Spleen (tissue), 7 donors: ENCODE results near the gene TRIM63.

Experiments
- POLR2A ChIP-seq, 3 donors: fragments of 450-650 bp; IDR thresholded peaks; one replicate each; pipeline ENCODE4 v1.5.1; 2017; ENCODE audit warnings: antibody characterized with exemption in 3 of 3, mild to moderate bottlenecking in 1 of 3
- POLR2AphosphoS5 ChIP-seq, 3 donors: sonication (generic); formaldehyde crosslinking; IDR thresholded peaks; one replicate each; pipeline ENCODE4 v1.5.1; 2017; ENCODE audit warnings: antibody characterized with exemption in 3 of 3
- TF ChIP-seq, protein P1 (sequence below), 11 experiments: fragments of 200-600 bp in 7 of 11; fragments of 450-650 bp in 4 of 11; sonication (generic) in 4 of 11; IDR thresholded peaks in 8 of 11; conservative IDR thresholded peaks in 3 of 11; 1 replicate in 7 of 11; 2 replicates in 4 of 11; pipeline versions ENCODE4 v1.4.0 to v1.8.0; 2016 to 2021; ENCODE audit warnings: antibody characterized with exemption in 11 of 11, inconsistent platforms in 4 of 11, mild to moderate bottlenecking in 1 of 11
- donor health status: DM: no; HTN: no; CAD: no; lungs with moderate emphysema.
- donor health status: DM: no; HTN: no; CAD: no.
- donor health status: DM: no; HTN: no; CAD: no.

GRCh38 chr1:26022404-26022779 is 45.0 kb downstream of the TRIM63 start:
- TF ChIP-seq, protein P1, sequence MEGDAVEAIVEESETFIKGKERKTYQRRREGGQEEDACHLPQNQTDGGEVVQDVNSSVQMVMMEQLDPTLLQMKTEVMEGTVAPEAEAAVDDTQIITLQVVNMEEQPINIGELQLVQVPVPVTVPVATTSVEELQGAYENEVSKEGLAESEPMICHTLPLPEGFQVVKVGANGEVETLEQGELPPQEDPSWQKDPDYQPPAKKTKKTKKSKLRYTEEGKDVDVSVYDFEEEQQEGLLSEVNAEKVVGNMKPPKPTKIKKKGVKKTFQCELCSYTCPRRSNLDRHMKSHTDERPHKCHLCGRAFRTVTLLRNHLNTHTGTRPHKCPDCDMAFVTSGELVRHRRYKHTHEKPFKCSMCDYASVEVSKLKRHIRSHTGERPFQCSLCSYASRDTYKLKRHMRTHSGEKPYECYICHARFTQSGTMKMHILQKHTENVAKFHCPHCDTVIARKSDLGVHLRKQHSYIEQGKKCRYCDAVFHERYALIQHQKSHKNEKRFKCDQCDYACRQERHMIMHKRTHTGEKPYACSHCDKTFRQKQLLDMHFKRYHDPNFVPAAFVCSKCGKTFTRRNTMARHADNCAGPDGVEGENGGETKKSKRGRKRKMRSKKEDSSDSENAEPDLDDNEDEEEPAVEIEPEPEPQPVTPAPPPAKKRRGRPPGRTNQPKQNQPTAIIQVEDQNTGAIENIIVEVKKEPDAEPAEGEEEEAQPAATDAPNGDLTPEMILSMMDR (IDR thresholded peaks at IDR 0.05 in 8 of 11, conservative IDR thresholded peaks at IDR 0.05 in 3 of 11), result no peak
- no peak for TF ChIP-seq POLR2A (IDR thresholded peaks at IDR 0.05)
- TF ChIP-seq POLR2AphosphoS5 (IDR thresholded peaks at IDR 0.05), result no peak
